NCI-H1092 treated with DMSO at 0.1 percent for 48 hours (cell line): Measurements from ENCODE around the gene MLLT10.

ENCODE experiments used
- DNase-seq: peaks from one replicate; lab custom pipeline; 2025; lab: John Stamatoyannopoulos, UW

Gene MLLT10

GRCh38 chr10:21533467-21534279 lies at the start of gene MLLT10:
TSS of gene MLLT10 (plus strand) at chr10:21534232. CDS start at chr10:21534645, 413 bp downstream.
- peak; percentile 90 for DNase-seq

DNA sequence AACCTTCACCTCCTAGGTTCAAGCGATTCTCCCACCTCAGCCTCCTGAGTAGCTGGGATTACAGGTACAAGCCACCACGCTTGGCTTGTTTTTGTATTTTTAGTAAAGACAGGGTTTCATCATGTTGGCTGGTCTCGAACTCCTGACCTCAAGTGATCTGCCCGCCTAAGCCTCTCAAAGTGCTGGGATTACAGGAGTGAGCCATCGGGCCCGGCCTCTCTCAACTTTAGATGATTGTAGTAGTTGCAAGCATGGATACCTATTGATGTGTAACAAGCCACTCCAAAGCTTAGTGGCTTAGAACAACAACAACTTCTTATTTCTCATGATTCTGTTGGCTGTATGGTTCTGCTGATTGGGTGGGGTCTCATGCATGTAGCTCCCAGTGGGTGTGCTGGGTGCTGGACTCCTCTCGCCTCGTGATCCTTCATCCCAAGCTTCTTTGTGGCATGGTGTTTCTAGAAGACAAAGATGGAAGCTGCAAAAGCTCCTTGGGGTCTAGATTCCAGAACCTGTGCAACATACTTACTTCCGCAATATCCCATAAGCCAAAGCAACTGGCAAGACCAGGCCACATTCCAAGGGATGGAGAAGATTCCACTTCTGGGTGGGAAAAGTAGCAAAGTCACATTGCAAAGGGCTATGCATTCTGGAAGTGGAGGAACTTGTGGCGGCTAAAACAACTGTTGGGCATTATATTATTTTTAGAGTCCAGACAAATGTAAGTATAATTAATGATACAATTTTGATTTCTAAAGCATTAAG lies 46.4 kb upstream of the MLLT10 start:
- DNase-seq = no peak

DNA sequence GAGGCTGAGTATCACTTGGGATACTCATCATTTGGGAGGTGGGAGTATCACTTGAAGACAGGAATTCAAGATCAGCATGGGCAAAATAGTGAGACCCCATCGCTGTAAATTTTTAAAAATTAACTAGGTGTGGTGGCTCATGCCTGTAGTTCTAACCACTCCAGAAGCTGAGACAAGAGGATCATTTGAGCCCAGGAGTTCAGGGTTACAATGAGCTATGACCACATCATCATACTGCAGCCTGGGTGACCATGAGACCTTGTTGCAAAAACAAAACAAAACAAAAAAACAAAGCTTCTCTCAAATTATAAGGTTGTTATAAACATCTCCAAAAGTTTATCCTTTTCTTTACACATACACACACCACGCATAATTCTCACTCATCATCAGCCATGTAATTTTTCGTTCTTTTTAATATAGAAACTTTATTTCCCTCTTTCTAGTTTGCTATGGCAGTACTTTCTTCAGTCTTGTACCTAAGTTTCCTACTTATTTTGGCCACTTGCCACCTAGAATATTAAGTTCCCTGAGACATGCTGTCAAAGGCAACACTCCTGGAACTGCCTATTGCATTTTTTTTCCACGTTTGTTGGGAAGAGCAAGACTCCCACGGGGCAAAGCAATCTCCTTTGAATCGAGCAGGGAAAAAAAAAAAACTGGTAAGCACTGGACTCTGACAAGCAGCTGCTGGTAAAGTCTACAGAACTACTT lies 45.6 kb upstream of the MLLT10 start:
- no peak for DNase-seq

- DNase-seq = no peak
Observed at GRCh38 chr10:21488957-21489446, 45.0 kb upstream of the MLLT10 start.

- DNase-seq = no peak
Observed at GRCh38 chr10:21490028-21490710, 43.9 kb upstream of the MLLT10 start.

DNA sequence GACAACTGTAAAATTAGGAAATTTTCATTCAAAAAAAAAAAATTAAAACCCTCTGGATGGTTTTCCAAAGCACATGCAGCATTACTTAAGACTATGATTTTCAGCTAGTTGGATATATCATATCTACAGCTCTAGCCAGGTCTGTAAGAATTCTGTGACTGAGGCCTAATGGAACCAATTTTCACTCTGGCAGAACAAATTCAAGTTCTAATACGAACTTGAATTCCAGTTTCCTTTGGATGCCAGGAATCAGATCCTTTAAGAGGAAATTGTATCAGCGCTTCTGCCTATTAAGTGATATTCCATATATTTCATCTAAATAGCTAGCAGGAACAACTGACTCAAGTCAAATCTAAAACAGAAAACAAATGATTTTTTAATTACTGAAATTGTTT lies 43.3 kb upstream of the MLLT10 start:
- no peak for DNase-seq

GRCh38 chr10:21492421-21492820 lies 41.6 kb upstream of the MLLT10 start:
- no peak for DNase-seq

- DNase-seq = no peak
Observed at GRCh38 chr10:21493784-21494183, 40.2 kb upstream of the MLLT10 start.

- DNase-seq = no peak
Observed at GRCh38 chr10:21494191-21495001, 39.6 kb upstream of the MLLT10 start.

- DNase-seq = no peak
Observed at GRCh38 chr10:21495002-21495751, 38.9 kb upstream of the MLLT10 start.

DNA sequence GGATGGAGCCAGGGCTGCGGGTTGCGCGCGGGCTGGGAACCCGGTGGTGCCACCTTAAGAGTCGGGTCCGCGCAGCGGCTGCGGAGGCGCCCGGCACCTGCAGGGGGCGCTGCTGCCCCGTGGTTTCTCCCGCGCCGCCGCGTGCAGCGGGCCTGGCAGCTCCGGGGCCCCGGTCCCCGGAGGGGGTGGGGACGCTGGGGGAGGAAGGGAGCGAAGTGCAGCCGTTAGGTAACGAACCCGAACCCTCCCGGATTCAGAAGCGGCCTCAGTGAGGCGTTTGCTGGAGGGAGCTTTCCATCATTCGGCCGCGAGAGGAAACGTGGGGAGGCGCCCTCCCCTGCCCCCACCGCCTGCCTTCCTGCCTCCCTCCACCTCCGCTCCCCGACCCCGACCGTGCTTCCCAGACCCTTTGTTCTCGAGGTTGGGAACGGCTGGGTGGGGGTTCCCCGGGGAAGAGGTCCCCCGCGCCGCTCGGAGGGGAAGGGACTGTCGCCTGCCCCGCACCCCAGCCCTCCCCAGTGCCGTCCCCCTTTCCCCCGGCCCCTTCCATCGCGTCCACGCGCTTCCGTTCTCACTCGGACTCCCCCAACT lies 38.2 kb upstream of the MLLT10 start:
- DNase-seq = peak; percentile 57

- peak; percentile 65 for DNase-seq
Observed at GRCh38 chr10:21496343-21497176, 37.5 kb upstream of the MLLT10 start.

DNA sequence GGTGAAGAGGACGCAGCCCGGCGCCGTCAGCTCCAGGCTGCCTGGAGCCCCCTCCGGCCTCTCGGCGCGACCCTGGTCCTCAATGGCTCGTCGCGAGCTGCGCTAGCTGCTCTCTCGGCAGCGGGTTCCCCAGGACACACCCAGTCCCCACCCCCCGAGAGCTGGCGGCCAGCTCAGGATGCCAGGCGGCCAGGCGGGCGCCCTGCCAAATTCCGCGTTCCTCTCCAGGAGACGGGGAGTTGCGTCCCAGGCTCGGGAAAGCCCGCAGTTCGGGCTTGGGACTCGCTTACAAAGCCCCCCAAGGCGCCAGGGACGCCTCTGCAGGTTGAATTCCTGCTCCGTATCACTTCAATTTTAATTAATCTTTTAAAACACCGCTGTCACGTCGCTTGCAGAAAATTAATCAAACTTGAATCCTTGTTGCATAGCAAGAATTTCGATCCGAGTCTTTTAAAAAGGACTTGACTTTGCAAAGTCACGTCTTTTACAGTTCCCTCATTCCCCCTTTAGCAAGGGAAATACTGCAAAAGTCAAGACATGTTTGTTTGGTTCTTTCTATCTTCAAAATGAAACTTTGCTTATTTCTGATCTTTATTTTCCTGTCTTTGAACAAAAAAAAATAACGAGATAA lies 36.7 kb upstream of the MLLT10 start:
- DNase-seq = peak; percentile 76

GRCh38 chr10:21498377-21498776 lies 35.7 kb upstream of the MLLT10 start:
- DNase-seq = no peak

DNA sequence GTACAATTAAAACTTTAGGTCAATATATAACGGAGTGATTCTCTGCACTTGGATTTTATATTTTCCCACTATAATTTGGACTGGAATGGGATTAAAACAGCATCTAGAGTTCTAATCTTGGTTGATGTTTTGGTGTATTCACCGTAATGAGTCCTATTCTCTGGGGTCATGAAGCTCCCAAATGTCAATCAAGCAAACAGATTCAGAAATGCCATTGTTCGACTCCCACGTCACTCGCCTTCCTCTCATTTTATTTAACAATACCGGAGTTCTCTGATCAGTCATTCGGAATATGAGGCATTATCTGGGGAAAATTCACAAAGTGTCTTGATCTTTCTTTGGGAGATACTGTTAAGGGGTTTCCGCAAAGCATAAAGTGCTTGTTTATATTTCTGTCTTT lies 35.0 kb upstream of the MLLT10 start:
- no peak for DNase-seq

- no peak for DNase-seq
Observed at GRCh38 chr10:21499701-21500577, 34.1 kb upstream of the MLLT10 start.

GRCh38 chr10:21500578-21500910 lies 33.5 kb upstream of the MLLT10 start:
- no peak for DNase-seq

DNA sequence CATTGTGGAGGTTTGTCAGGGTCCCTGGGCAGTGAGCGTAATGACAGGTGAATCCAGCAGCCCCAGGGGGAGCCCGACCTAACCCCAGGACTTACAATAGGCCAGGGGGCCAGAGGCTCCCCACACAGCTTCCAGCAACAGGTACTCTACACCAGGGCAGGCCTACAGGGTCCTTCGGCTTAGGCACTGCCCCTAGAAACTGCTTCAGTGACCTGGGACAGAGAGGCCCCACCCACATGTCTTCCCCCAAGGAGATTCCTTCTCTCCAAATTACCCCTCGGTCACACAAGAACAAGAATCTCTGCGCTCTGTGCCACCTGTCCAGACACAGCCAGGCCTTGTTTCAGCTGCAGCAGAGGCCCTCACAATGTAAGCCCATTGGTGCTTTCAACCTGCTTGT lies 32.9 kb upstream of the MLLT10 start:
- no peak for DNase-seq
